GM10248 (cell line): ENCODE measurements around the gene C2orf42.
"Not testable (repeated sequence)": the region's sequence is repeated elsewhere in the genome, so short reads cannot be mapped to it uniquely, and the experiment has no call there.

Experiments
- CTCF ChIA-PET: fragments of 300-600 bp; sonication (Branson Sonifier 250); formaldehyde crosslinking; extraction: SDS; loops from one replicate; lab custom pipeline; 2021; ENCODE audit warnings: antibody characterized with exemption; lab: Yijun Ruan, JAX
- POLR2A ChIA-PET: fragments of 350-650 bp; sonication (Branson Sonifier 250); formaldehyde crosslinking; extraction: SDS; loops from one replicate; lab custom pipeline; 2020; ENCODE audit warnings: antibody characterized with exemption; lab: Yijun Ruan, JAX
- DNase-seq: peaks from one replicate; pipeline ENCODE4 v3.0.0; 2012; ENCODE audit errors: extremely low spot score
- TF ChIP-seq, protein P1 (sequence below): IDR thresholded peaks from 2 replicates; pipeline ENCODE4 v1.5.1; 2012; ENCODE audit warnings: mild to moderate bottlenecking, low read depth; ENCODE audit errors: extremely low read depth, missing control alignments, control extremely low read depth

The C2orf42 gene

DNA sequence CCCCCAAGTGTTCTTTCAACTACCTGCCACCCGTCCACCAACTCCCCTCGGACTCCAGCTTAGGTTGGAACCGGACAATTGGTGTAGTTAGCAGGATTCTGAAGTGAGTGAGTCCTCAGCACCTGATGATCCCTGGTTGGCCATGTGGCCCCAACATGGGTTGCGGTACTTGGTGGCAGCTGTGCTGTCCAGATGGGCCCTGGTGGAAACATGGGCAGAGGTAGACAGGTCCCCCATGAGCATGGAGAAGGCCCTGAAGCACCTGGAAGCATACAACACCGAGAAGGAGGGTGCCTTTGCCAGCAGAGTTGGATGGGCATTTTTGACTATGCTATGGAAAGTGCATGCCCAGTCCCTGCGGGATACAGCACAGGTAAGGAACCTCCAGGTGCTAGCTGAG lies 11.0 kb upstream of the C2orf42 start:
- TF ChIP-seq, protein P1, sequence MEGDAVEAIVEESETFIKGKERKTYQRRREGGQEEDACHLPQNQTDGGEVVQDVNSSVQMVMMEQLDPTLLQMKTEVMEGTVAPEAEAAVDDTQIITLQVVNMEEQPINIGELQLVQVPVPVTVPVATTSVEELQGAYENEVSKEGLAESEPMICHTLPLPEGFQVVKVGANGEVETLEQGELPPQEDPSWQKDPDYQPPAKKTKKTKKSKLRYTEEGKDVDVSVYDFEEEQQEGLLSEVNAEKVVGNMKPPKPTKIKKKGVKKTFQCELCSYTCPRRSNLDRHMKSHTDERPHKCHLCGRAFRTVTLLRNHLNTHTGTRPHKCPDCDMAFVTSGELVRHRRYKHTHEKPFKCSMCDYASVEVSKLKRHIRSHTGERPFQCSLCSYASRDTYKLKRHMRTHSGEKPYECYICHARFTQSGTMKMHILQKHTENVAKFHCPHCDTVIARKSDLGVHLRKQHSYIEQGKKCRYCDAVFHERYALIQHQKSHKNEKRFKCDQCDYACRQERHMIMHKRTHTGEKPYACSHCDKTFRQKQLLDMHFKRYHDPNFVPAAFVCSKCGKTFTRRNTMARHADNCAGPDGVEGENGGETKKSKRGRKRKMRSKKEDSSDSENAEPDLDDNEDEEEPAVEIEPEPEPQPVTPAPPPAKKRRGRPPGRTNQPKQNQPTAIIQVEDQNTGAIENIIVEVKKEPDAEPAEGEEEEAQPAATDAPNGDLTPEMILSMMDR, result no peak
- DNase-seq, result no peak
- ChIA-PET POLR2A (interaction anchor here (1.3 kb wide), 1 partner anchor 9 kb away, joined by 3 read pairs; no protein-coding TSS in a partner anchor), CTCF (interaction anchor here (0.9 kb wide), 1 partner anchor 20 kb away, joined by 3 read pairs; no protein-coding TSS in a partner anchor)

DNA sequence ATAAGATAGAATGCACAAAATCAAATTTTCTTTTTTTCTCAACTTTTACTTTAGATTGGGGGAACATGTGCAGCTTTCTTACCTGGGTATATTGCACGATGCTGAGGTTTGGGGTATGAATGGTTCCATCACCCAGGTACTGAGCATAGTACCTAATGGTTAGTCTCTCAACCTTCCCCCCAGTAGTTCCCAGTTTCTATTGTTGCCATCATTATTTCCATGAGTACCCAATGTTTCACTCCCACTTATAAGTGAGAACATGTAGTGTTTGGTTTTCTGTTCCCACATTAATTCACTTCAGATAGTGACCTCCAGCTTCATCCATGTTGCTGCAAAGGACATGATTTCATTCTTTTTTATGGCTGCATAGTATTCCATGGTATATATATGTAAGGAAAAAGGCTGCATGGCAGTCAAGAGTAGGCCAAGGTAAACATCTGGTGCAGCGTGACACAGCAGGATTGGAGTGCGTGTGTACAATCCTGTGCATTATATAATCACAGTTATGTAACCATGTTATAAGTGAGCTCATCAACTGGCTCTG lies 10.5 kb upstream of the C2orf42 start:
- ChIA-PET CTCF (interaction anchor here (0.9 kb wide), 1 partner anchor 19 kb away, joined by 3 read pairs; no protein-coding TSS in a partner anchor), POLR2A (interaction anchor here (0.8 to 1.3 kb wide), 2 partner anchors 9 to 29 kb away, joined by 3 read pairs; no protein-coding TSS in a partner anchor)
- no peak for DNase-seq
- TF ChIP-seq, protein P1, result no peak

DNA sequence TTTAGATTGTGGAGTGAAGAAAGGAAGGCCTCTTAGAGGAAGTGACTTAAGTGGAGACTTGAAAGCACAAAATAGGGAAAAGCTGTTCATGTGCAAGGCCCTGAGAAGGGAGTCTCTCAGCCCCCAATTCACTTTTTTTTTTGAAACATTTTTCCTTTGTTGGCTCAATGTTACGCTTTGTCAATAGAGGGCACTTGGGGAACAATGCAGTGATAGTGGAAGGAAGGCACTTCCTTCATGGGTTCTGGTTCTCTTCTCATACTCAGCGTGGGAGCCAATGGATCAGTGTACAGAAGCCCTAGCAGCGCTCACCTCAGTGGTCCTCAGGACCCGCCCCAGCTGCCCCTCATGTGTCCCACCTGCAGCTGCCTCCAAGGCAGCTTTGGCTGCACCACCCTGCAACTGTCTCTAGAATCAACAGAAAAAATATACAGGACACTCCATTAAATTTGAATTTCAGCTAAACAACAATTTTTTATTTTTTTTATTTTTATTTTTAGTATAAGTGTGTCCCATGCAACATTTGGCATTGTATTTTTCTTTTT lies 8.6 kb upstream of the C2orf42 start:
- DNase-seq, result no peak
- ChIA-PET POLR2A (interaction anchor here (0.6 kb wide), 1 partner anchor 867 kb away, joined by 4 read pairs; no protein-coding TSS in a partner anchor), CTCF (interaction anchor here (1.0 to 1.6 kb wide), 2 partner anchors 9 to 290 kb away, joined by 3 to 6 read pairs; no protein-coding TSS in a partner anchor)

DNA sequence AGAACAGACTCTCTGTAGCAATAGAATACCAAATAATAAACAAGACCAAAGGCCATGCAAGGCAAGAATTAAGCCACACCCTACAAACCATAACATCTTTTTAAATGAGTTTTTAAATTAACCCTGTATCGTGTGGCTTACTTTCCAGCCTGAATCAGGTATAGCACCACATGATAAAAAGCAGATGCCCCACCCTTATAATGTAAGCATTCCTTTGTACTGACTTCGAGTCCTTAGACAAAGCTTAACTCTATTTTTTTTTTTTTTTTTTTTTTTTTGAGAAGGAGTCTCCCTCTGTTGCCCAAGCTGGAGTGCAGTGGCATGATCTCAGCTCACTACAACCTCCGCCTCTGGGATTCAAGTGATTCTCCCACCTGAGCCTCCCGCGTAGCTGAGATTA lies 1.7 kb upstream of the C2orf42 start:
- ChIA-PET POLR2A (interaction anchor here (0.9 kb wide), 1 partner anchor 9 kb away, joined by 3 read pairs; no protein-coding TSS in a partner anchor), CTCF (no interaction called here)
- no peak for DNase-seq
- TF ChIP-seq, protein P1, result no peak

More for the DNA sequence above, 8.6 kb upstream of the C2orf42 start:
- TF ChIP-seq, protein P1, result no peak

- ChIA-PET CTCF (interaction anchor here (0.7 to 1.9 kb wide), 10 partner anchors 10 to 467 kb away, joined by 3 to 14 read pairs (median 3); partner anchors contain the start of gene MXD1), POLR2A (interaction anchor here (0.6 to 1.6 kb wide), 6 partner anchors 10 to 277 kb away, joined by 3 to 14 read pairs (median 4); partner anchors contain the start of genes MXD1 and PCYOX1)
- TF ChIP-seq, protein P1, result no peak
- DNase-seq, result no peak
Observed at GRCh38 chr2:70191244-70191735, 471 bp upstream of the C2orf42 start.

DNA sequence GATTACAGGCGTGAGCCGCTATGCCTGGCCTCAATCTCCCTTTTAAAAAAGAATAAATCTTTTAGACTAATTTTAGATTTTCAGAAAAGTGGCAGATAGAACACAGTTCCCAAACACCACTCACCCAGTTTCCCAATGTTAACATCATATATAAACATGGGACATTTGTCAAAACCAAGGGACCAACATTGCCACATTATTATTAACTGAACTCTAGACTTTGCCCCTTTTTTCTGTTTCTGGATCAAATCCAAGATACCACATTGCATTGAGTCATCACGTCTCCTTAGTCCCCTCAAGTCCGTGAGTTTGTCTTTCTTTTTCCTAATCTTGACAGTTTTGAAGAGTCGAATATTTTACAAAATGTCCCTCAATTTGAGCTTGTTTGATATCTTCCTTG lies 2.4 kb downstream of the C2orf42 start:
- POLR2A ChIA-PET, result no interaction called here
- no peak for DNase-seq
- CTCF ChIA-PET, result interaction anchor here (1.0 kb wide), 1 partner anchor 13 kb away, joined by 3 read pairs; no protein-coding TSS in a partner anchor
- TF ChIP-seq, protein P1, result no peak

DNA sequence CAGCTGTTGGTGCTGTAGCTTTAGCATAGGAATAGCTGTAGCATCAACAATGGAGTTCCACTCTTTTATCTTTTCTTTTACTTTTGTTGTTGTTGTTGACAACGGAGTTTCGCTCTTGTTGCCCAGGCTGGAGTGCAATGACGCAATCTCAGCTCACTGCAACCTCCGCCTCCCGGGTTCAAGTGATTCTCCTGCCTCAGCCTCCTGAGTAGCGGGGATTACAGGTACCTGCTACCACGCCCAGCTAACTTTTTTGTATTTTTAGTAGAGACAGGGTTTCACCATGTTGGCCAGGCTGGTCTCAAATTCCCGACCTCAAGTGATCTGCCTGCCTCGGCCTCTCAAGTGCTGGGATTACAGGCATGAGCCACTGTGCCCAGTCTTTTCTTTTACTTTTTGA lies 3.6 kb downstream of the C2orf42 start:
- POLR2A ChIA-PET, CTCF ChIA-PET: not testable (repeated sequence)

More for the DNA sequence above, 3.6 kb downstream of the C2orf42 start:
- not testable (repeated sequence) for DNase-seq
